NCI-H146 (cell line): ENCODE results near the gene EBF3.

Experiments used
- DNase-seq: peaks from one replicate; lab custom pipeline; 2025; lab: John Stamatoyannopoulos, UW

The EBF3 gene

DNA sequence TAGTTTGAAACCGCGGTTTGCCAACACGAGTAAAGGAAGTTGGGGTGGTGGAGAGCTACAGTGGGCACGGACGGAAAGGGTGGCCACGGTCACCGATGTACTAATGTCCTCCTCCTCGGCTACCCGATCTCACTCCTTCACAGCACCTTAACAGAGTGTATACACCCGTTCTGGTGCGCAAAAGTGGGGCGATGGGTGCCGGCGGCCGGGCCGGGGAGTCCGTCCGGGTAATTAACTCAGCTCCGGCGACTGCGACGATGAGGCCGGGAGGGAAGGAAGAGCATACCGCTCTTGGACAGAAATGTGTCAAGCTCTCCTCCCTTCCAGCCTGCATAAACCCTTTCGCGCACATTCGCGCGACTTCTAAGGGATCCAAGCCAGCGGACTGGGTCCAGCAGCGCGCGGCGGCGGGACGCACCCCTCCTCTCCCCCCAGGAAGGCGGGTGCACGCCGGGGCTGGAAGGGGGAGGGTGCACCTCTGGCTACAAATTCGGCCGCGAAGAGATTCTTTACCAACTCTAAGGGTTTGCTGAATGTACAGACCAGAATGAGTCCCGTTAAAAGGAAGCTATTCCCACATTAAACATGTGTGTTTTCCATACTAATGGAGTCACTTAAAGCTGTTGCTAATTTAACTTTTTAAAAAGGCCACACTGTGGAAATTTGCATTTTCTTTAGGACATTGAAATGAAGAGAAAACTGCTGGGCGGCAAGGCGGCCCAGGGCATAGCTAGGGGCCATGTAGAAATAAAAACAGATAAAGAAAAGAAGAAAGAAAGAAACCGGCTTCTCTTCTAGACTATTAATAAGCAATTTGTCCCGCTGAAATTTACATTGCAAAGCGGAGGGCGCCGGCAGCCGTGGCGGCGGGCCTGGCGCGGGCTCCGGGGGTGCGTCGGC, 6.6 kb upstream of the EBF3 start:
- DNase-seq, result no peak

DNA sequence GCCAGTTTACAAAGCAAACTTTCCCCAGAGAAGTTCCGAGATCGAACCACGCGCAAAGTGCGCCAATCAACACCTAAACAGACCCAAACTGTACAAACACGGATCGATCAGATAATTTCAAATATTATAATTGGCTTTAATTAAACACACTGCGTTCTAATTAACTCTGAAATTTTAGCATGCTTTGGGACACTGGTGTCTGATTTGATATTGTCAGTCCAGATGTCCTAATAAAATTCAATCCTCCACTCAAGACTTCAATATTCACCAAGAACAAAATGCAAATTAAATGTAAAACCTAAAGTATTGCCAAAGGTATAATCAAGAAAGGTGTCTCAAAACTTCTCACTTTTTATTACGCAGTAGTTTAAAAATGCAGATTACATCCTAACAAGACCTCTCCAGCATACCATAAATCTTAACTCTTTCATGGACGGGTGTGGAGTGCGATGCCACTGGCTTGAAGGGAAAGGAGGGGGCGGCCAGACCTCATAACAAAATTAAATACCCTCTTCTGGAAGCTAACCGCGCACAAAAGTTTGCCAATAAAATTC, 5.9 kb upstream of the EBF3 start:
- no peak for DNase-seq

- no peak for DNase-seq
Observed at GRCh38 chr10:129969184-129969910, 5.3 kb upstream of the EBF3 start.

DNA sequence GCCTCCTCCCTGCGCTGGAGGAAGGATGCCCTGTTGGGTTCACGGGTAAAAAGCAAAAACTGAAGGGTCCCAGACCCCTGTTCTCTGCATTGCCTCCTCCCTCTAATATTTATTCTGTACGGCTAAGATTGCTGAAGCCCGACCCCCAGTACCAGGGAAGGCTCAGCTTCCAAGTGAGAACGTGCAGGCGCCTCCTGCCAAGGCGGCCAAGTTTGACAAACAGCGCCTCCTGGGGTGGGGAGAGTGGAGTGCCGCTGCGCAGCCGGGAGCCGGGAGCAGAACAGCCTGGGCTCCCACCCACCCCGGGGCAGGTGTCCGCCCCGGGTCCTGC, 4.7 kb upstream of the EBF3 start:
- no peak for DNase-seq

- DNase-seq, result no peak
Observed at GRCh38 chr10:129968020-129968852, 4.2 kb upstream of the EBF3 start.

GRCh38 chr10:129967579-129968019, 3.5 kb upstream of the EBF3 start:
- no peak for DNase-seq

DNA sequence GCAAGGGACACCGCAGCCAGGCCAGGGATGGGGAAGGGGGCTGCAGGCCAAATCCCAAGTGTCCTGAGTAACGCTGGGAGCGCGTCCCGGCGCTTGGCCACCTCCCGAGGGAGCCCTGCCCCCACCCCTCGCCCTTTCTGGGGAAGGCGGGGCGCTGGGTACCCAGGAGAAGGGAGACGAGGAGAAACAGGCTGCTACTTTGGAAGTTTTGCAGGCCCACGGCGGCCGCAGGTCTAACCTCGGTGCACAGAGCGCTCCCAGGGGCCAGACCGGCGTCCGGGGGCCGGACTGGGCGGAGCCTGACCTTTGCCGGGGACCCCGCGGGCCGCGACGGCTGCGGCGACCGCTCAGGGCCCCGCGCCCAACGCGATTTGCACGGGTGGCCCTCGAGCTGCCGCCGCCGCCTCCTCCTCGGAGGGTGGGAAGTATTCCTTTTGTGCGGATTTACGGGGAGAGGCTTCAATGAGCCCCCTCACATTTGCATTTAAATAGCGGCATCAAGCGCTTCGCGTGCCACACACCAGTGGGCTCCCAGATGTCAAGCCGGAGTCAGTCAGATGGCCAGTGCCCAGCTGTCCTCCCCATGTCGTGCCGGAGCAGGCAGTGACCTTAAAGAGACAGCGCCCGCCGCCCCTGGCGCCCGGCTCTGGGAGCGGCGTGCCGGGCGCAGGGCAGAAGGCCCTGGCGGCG, 3.0 kb upstream of the EBF3 start:
- DNase-seq, result no peak

- no peak for DNase-seq
Observed at GRCh38 chr10:129966370-129966888, 2.4 kb upstream of the EBF3 start.

- no peak for DNase-seq
Observed at GRCh38 chr10:129965959-129966358, 1.9 kb upstream of the EBF3 start.

DNA sequence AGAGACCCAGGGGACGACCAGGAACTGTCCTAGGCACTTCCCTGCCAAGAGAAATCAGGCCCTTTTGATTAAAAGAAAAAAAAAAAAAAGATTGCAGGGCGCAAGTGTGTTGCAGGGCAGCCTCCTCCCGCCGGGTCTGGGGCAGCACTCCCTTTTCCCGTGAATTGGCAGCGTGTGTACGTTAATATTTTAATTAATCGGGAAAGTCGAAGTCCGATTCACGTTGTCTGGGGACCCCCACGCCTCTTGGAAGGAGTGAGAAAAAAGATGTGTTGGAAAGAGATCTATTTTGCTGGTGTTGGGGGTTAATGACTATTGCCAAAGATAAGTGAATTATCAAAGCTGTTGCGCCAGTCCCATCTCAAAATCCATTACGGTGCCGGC, 1.3 kb upstream of the EBF3 start:
- no peak for DNase-seq

GRCh38 chr10:129964611-129965424, 744 bp upstream of the EBF3 start:
- DNase-seq, result no peak

DNA sequence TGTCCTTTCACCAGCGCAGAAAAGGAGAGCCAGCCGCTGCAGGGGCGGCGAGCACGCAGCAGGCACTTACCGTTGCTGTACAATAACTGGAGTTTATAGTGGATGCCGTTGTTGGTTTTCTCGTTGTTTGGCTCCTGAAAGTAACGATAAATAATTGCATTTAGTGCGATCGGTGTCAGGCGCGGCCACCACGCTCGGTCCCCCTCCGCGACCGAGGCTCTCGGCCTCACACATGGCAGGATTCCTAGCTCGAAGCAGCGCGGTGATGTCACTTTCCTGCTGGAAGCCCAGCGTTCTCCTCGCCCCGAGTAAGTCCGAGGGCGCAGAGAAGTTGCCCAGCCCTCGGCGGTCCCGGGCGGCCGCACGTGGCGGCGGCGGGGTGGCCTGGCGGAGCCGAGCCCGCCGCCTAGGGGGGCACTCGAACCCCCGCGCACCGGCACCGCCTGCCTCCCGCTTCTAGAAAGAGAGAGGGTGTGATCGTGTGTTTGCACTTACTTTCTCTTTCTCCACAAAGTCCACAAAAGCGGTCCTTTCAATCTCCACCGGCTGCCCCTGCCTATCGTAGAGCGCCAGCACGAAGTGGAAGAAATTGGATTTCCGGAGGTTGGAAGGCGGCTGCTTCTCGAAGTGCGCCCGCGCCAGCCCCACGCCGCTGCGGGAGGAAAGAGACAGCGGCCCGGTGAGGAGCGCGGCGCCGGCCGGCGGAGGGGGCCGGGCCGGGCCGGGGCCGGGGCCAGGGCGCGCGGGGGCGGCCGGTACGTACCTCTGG, 1.0 kb downstream of the EBF3 start:
- DNase-seq, result no peak

- no peak for DNase-seq
Observed at GRCh38 chr10:129962031-129962871, 1.8 kb downstream of the EBF3 start.

GRCh38 chr10:129961157-129961701, 2.8 kb downstream of the EBF3 start:
- DNase-seq, result no peak

- no peak for DNase-seq
Observed at GRCh38 chr10:129960481-129961156, 3.5 kb downstream of the EBF3 start.

GRCh38 chr10:129959544-129960480, 4.3 kb downstream of the EBF3 start:
- DNase-seq, result no peak
